Gastroesophageal sphincter (tissue), 4 donors: ENCODE results near the gene FAM219B. TPM values are rescaled to one million over a fixed set of nuclear protein-coding genes. Genes with fewer than 3 reads are reported as not detected.
"Not testable (repeated sequence)": the region's sequence is repeated elsewhere in the genome, so short reads cannot be mapped to it uniquely, and the experiment has no call there.

ENCODE experiments used
- ATAC-seq: fragments of 150-250 bp; one replicate; pipeline ENCODE4 v1.9.1; 2016; ENCODE audit warnings: mild to moderate bottlenecking, moderate library complexity
- H3K27ac ChIP-seq, 4 donors: fragments of 200-600 bp; sonication (generic) in 3 of 4; 1 replicate in 3 of 4; 2 replicates in 1 of 4; pipeline ENCODE4 v1.5.1; 2016 to 2019
- H3K27me3 ChIP-seq: fragments of 200-600 bp; sonication (generic); one replicate; pipeline ENCODE4 v1.5.1; 2019
- H3K36me3 ChIP-seq, 2 donors: fragments of 200-600 bp; sonication (generic); one replicate each; pipeline ENCODE4 v1.5.1; 2019; ENCODE audit warnings: control low read depth in 1 of 2
- H3K4me1 ChIP-seq, 3 donors: fragments of 200-600 bp; sonication (generic); 1 replicate in 2 of 3; 2 replicates in 1 of 3; pipeline ENCODE4 v1.5.1; 2016 to 2019; ENCODE audit warnings: control low read depth in 2 of 3
- H3K4me3 ChIP-seq, 2 donors: fragments of 200-600 bp; sonication (generic); one replicate each; pipeline ENCODE4 v1.5.1; 2019; ENCODE audit warnings: mild to moderate bottlenecking in 1 of 2, moderate library complexity in 1 of 2
- H3K9me3 ChIP-seq, 3 donors: fragments of 200-600 bp; sonication (generic); one replicate each; pipeline ENCODE4 v1.5.1; 2017 to 2019; ENCODE audit warnings: control low read depth in 2 of 3
- EP300 ChIP-seq: sonication (generic); formaldehyde crosslinking; IDR thresholded peaks from one replicate; pipeline ENCODE4 v1.6.1; 2017; ENCODE audit warnings: antibody characterized with exemption, mild to moderate bottlenecking
- POLR2A ChIP-seq, 2 donors: fragments of 450-650 bp; IDR thresholded peaks; one replicate each; pipeline ENCODE4 v1.6.1; 2017; ENCODE audit warnings: antibody characterized with exemption in 2 of 2, mild to moderate bottlenecking in 2 of 2, moderate library complexity in 1 of 2
- POLR2AphosphoS5 ChIP-seq: sonication (generic); formaldehyde crosslinking; IDR thresholded peaks from one replicate; pipeline ENCODE4 v1.6.1; 2017; ENCODE audit warnings: antibody characterized with exemption
- WGBS, 2 donors: methylation state at CpG; one replicate each; pipeline ENCODE4 v1.1.5; 2018; ENCODE audit warnings: low coverage in 1 of 2; 5-methylcytosine and 5-hydroxymethylcytosine counted together
- total RNA-seq, 4 donors: library from RNA; depleted of rRNA; stranded (reverse); fragments of >200 nt; gene quantifications; one replicate each; pipeline ENCODE4 v1.1.0, GENCODE V29; 2016
- TF ChIP-seq, protein P1 (sequence below), 4 experiments: fragments of 200-600 bp in 2 of 4; fragments of 450-650 bp in 2 of 4; sonication (generic) in 1 of 4; IDR thresholded peaks; one replicate each; pipeline ENCODE4 v1.5.1; 2017 to 2019; ENCODE audit warnings: antibody characterized with exemption in 4 of 4, mild to moderate bottlenecking in 2 of 4, moderate library complexity in 2 of 4

Gene FAM219B
- total RNA-seq, 4 donors from 2014 or later = 85.0 to 93.4 (median 88.8) TPM

DNA sequence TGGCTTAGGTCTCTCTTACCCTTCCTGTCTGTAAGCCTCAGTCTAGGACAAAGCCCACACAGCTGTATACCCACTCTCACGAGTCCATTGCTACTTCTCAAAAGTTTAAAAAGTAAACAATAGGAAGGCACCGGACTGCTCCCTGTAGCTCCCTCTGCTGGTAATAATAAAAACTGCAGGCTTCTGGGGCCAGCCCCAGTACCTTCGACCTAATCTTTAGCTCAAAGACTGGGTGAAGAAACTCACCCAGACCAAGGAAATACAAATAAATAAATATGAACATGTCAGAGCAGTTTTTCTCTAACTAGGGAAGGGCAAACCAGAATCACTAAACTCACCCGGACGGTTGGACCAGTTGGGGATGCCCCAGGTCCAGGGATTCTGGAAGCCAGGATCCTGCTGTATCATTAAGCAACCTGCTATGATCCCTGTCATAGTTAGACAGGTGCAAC, 5.0 kb downstream of the FAM219B start:
- H3K27me3 ChIP-seq = no peaks in the 10 kb centered on the region
- H3K4me3 ChIP-seq = no peak overlapping the region
- peak; percentile 47 for ATAC-seq
- peaks cover 0 to 81% of the 10 kb centered on the region in 2 donors for H3K36me3 ChIP-seq
- TF ChIP-seq, protein P1, sequence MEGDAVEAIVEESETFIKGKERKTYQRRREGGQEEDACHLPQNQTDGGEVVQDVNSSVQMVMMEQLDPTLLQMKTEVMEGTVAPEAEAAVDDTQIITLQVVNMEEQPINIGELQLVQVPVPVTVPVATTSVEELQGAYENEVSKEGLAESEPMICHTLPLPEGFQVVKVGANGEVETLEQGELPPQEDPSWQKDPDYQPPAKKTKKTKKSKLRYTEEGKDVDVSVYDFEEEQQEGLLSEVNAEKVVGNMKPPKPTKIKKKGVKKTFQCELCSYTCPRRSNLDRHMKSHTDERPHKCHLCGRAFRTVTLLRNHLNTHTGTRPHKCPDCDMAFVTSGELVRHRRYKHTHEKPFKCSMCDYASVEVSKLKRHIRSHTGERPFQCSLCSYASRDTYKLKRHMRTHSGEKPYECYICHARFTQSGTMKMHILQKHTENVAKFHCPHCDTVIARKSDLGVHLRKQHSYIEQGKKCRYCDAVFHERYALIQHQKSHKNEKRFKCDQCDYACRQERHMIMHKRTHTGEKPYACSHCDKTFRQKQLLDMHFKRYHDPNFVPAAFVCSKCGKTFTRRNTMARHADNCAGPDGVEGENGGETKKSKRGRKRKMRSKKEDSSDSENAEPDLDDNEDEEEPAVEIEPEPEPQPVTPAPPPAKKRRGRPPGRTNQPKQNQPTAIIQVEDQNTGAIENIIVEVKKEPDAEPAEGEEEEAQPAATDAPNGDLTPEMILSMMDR (IDR thresholded peaks at IDR 0.05) = peak in 3 of 4 experiments; percentile 84 to 91 (median 86)
- TF ChIP-seq EP300 (no peak), POLR2AphosphoS5 (no peak), POLR2A (IDR thresholded peaks at IDR 0.05) (no peak)
- peaks cover 0 to 47% (median 18%) of the 10 kb centered on the region in 3 donors for H3K4me1 ChIP-seq
- no peaks in the 10 kb centered on the region for H3K9me3 ChIP-seq
- WGBS, 2 donors = 13 to 20% methylated on average over 4 to 5 of the region's 5 CpGs
- peak overlapping the region in 3 of 4 donors; percentile 31 to 32 (median 31) for H3K27ac ChIP-seq

DNA sequence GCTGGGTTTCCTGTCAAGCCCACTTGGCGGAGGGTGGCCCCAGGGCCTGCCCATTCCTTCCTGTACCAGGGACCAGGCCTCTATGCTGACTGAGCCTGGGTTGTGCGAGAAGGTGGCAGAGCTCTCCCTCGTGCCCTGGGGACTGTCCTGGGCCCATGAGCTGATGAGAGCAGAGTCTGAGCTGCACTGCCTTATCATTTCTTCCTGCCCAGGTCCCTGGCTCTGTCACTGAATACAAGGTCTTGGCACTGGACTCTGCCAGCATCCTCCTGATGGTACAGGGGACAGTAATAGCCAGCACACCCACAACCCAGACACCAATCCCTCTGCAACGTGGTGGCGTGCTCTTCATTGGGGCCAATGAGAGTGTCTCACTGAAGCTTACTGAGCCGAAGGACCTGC, 9.3 kb downstream of the FAM219B start:
- Histone ChIP-seq H3K9me3 (no peaks in the 10 kb centered on the region), H3K36me3 (peaks cover 0 to 97% of the 10 kb centered on the region in 2 donors), H3K4me3 (no peak overlapping the region), H3K27ac (no peak overlapping the region), H3K4me1 (peaks cover 0 to 15% (median 4%) of the 10 kb centered on the region in 3 donors), H3K27me3 (no peaks in the 10 kb centered on the region)
- TF ChIP-seq POLR2AphosphoS5 (no peak), EP300 (no peak), POLR2A (IDR thresholded peaks at IDR 0.05) (no peak)
- TF ChIP-seq, protein P1 (IDR thresholded peaks at IDR 0.05) = no peak
- no peak for ATAC-seq
- WGBS, 2 donors = 57% methylated on average over 2 of the region's 6 CpGs; no CpG with 5 or more reads in 1 of the 2 donors

DNA sequence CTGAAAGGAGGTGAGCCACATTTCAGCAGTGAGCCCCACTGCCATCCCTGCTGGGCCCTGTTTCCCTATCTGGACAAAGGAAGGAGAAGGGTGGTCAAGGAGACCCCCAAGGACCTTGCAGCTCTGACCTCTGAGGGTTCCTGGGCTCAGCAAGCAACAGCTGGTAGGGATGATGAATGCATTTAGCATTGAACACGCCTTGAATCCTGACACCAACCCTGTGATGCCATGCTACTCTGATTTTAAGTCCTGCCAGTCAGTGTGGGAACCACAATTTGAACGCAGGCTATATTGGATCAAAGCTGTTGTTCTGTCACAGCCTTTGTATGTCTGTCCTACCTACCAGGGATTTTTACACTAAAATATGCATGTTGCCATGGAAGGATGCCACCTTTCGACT, 10.3 kb downstream of the FAM219B start:
- Histone ChIP-seq H3K4me1 (peaks cover 0 to 9% (median 2%) of the 10 kb centered on the region in 3 donors), H3K36me3 (peaks cover 0 to 97% of the 10 kb centered on the region in 2 donors), H3K27ac (no peak overlapping the region), H3K27me3 (no peaks in the 10 kb centered on the region), H3K4me3 (no peak overlapping the region), H3K9me3 (no peaks in the 10 kb centered on the region)
- WGBS, 2 donors = 80 to 92% methylated on average over 1 to 2 of the region's 3 CpGs
- no peak for ATAC-seq
- TF ChIP-seq EP300 (no peak), POLR2A (IDR thresholded peaks at IDR 0.05) (no peak), POLR2AphosphoS5 (no peak)
- TF ChIP-seq, protein P1 (IDR thresholded peaks at IDR 0.05) = no peak

DNA sequence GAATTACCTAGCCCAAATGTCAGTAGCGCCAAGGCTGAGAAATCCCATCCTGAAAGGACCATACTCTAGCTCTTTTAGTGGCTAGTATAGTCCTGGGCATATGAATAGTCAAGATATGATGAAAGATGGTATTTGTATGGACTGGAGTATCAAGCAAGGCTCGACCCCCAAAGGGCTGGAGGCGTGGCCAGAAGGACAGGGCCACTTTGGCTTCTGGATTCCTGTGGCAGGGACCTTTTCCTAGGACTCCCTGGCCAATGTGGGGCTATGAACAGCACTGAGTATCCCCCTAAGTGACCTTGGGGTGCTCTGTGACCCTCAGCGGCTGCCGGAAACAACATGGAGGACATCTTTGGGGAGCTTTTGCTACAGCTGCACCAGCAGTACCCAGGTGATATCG, 10.8 kb downstream of the FAM219B start:
- H3K9me3 ChIP-seq = no peaks in the 10 kb centered on the region
- peaks cover 0 to 94% of the 10 kb centered on the region in 2 donors for H3K36me3 ChIP-seq
- TF ChIP-seq, protein P1 (IDR thresholded peaks at IDR 0.05) = no peak
- TF ChIP-seq EP300 = no peak
- no peak for TF ChIP-seq POLR2A (IDR thresholded peaks at IDR 0.05)
- TF ChIP-seq POLR2AphosphoS5 = no peak
- 82 to 100% methylated on average over 2 to 3 of the region's 6 CpGs for WGBS, 2 donors
- peaks cover 0 to 9% (median 0%) of the 10 kb centered on the region in 3 donors for H3K4me1 ChIP-seq
- no peaks in the 10 kb centered on the region for H3K27me3 ChIP-seq
- H3K27ac ChIP-seq = no peak overlapping the region
- H3K4me3 ChIP-seq = no peak overlapping the region
- ATAC-seq = no peak

DNA sequence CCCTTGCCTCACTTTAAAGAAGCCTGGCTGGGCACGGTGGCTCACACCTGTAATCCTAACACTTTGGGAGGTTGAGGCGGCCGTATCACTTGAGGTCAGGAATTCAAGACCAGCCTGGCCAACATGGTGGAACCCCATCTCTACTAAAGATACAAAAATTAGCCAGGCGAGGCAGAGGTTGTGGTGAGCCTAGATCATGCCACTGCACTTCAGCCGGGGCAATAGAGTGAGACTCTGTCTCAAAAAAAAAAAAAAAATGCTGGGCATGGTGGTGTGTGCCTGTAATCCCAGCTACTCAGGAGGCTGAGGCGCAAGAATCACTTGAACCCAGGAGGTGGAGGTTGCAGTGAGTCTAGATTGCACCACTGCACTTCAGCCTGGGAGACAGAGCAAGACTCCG, 12.3 kb downstream of the FAM219B start:
- WGBS, 2 donors = 90 to 93% methylated on average over 3 to 4 of the region's 7 CpGs
- not testable (repeated sequence) for H3K27ac ChIP-seq, ATAC-seq, H3K9me3 ChIP-seq, H3K4me3 ChIP-seq, H3K27me3 ChIP-seq
- Histone ChIP-seq H3K36me3 (peaks cover 0 to 80% of the 10 kb centered on the region in 2 donors), H3K4me1 (peaks cover 0 to 19% (median 5%) of the 10 kb centered on the region in 3 donors)
